ENCODE measurements around the gene LY86.

The LY86 gene

GRCh38 chr6:6564154-6564553, 24.4 kb upstream of the LY86 start:
- Histone ChIP-seq H3K36me3 (ENCODE audit: low read depth) (no peaks in the 10 kb centered on the region), H3K27ac (ENCODE audit: poor library complexity, severe bottlenecking) (no peak overlapping the region), H3K27me3 (ENCODE audit: insufficient read depth, poor library complexity, severe bottlenecking) (no peaks in the 10 kb centered on the region), H3K4me1 (ENCODE audit: insufficient read depth, poor library complexity, severe bottlenecking) (no peaks in the 10 kb centered on the region), H3K9me3 (ENCODE audit: severe bottlenecking) (no peaks in the 10 kb centered on the region), H3K4me3 (ENCODE audit: severe bottlenecking) (no peak overlapping the region)
- no peak for TF ChIP-seq CTCF (IDR thresholded peaks at IDR 0.05; ENCODE audit: poor library complexity, severe bottlenecking)
- DNase-seq (ENCODE audit: low spot score): no peak
- no peak for ATAC-seq (ENCODE audit: low read depth)

- no peaks in the 10 kb centered on the region for H3K36me3 ChIP-seq (ENCODE audit: low read depth)
- no peak for ATAC-seq (ENCODE audit: low read depth)
- H3K27me3 ChIP-seq (ENCODE audit: insufficient read depth, poor library complexity, severe bottlenecking): no peaks in the 10 kb centered on the region
- H3K4me3 ChIP-seq (ENCODE audit: severe bottlenecking): no peak overlapping the region
- H3K9me3 ChIP-seq (ENCODE audit: severe bottlenecking): no peaks in the 10 kb centered on the region
- H3K27ac ChIP-seq (ENCODE audit: poor library complexity, severe bottlenecking): no peak overlapping the region
- DNase-seq (ENCODE audit: low spot score): no peak
- TF ChIP-seq CTCF (IDR thresholded peaks at IDR 0.05; ENCODE audit: poor library complexity, severe bottlenecking): no peak
- H3K4me1 ChIP-seq (ENCODE audit: insufficient read depth, poor library complexity, severe bottlenecking): no peaks in the 10 kb centered on the region
Measured at GRCh38 chr6:6565069-6565468, 23.5 kb upstream of the LY86 start.

GRCh38 chr6:6565488-6565887, 23.0 kb upstream of the LY86 start:
- H3K36me3 ChIP-seq (ENCODE audit: low read depth): no peaks in the 10 kb centered on the region
- ATAC-seq (ENCODE audit: low read depth): no peak

GRCh38 chr6:6566766-6567165, 21.8 kb upstream of the LY86 start:
- Histone ChIP-seq H3K27ac (ENCODE audit: poor library complexity, severe bottlenecking) (no peak overlapping the region), H3K4me1 (ENCODE audit: insufficient read depth, poor library complexity, severe bottlenecking) (no peaks in the 10 kb centered on the region), H3K9me3 (ENCODE audit: severe bottlenecking) (no peaks in the 10 kb centered on the region), H3K27me3 (ENCODE audit: insufficient read depth, poor library complexity, severe bottlenecking) (no peaks in the 10 kb centered on the region), H3K36me3 (ENCODE audit: low read depth) (no peaks in the 10 kb centered on the region), H3K4me3 (ENCODE audit: severe bottlenecking) (no peak overlapping the region)
- DNase-seq (ENCODE audit: low spot score): no peak
- no peak for ATAC-seq (ENCODE audit: low read depth)
- no peak for TF ChIP-seq CTCF (IDR thresholded peaks at IDR 0.05; ENCODE audit: poor library complexity, severe bottlenecking)

More at GRCh38 chr6:6565488-6565887, 23.0 kb upstream of the LY86 start:
- Histone ChIP-seq H3K4me1 (ENCODE audit: insufficient read depth, poor library complexity, severe bottlenecking) (no peaks in the 10 kb centered on the region), H3K27ac (ENCODE audit: poor library complexity, severe bottlenecking) (no peak overlapping the region), H3K9me3 (ENCODE audit: severe bottlenecking) (no peaks in the 10 kb centered on the region), H3K27me3 (ENCODE audit: insufficient read depth, poor library complexity, severe bottlenecking) (no peaks in the 10 kb centered on the region), H3K4me3 (ENCODE audit: severe bottlenecking) (no peak overlapping the region)
- TF ChIP-seq CTCF (IDR thresholded peaks at IDR 0.05; ENCODE audit: poor library complexity, severe bottlenecking): no peak
- no peak for DNase-seq (ENCODE audit: low spot score)

- Histone ChIP-seq H3K36me3 (ENCODE audit: low read depth) (no peaks in the 10 kb centered on the region), H3K27me3 (ENCODE audit: insufficient read depth, poor library complexity, severe bottlenecking) (no peaks in the 10 kb centered on the region), H3K27ac (ENCODE audit: poor library complexity, severe bottlenecking) (no peak overlapping the region), H3K4me3 (ENCODE audit: severe bottlenecking) (no peak overlapping the region), H3K4me1 (ENCODE audit: insufficient read depth, poor library complexity, severe bottlenecking) (no peaks in the 10 kb centered on the region), H3K9me3 (ENCODE audit: severe bottlenecking) (no peaks in the 10 kb centered on the region)
- ATAC-seq (ENCODE audit: low read depth) (no peak), DNase-seq (ENCODE audit: low spot score) (no peak)
- TF ChIP-seq CTCF (IDR thresholded peaks at IDR 0.05; ENCODE audit: poor library complexity, severe bottlenecking): no peak
Measured at GRCh38 chr6:6569096-6569810, 19.3 kb upstream of the LY86 start.

Data from RWPE2 (cell line).